CD4-positive, alpha-beta T cell treated with Interleukin-4 for 1 hour (primary cell): ENCODE data around the gene POU2AF2.

Experiments
- DNase-seq, 2 donors: peaks; one replicate each; pipeline ENCODE4 v3.0.0-alpha.2; 2020 to 2022

Gene POU2AF2

GRCh38 chr11:111334532-111335502 lies 89.3 kb downstream of the POU2AF2 start:
- no peak for DNase-seq

DNA sequence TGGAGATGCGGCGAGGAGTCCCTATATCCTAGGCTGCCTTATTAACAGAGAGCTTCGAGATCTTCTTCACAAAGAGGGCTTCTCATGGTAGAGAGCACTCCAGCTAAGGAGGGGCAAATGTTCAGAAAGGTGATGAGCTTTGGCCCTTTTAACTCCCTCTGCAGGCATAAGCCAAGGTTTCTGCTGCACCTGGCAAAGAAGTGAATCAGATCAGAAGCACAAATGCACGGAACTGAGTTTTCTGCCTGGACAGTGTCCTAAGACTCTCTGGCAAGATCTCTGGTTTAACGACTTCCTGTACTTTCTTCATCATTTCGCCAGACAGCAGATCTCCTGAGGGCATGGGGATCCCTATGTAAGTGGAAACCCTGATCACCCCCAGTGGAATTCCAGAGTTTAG lies 90.0 kb downstream of the POU2AF2 start:
- no peak for DNase-seq
